ENCODE results near the gene RPTOR. TPM values are rescaled to one million over a fixed set of nuclear protein-coding genes. Genes with fewer than 3 reads are reported as not detected.
"Not testable (repeated sequence)": the region's sequence is repeated elsewhere in the genome, so short reads cannot be mapped to it uniquely, and the experiment has no call there.

Gene RPTOR
- total RNA-seq, 1 experiment from 2014 or later, result 25.1 TPM

DNA sequence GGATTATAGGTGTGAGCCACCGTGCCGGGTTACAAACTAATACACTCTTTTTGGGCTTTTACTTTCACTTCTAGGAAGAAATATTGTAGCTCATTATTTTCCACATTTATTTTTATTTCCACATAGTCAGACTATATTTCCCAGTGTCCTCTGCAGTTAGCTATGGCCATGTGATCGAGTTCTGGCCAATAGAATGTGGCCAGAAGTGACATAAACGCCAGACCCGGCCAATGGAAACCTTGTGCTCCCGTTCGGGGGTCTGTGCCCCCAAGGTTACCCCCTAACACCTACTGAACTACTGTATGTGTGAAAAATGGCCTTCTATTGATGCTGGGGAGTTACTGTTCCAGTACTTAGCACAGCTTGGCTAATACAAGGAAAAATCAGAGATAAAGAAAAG, 13.2 kb upstream of the RPTOR start:
- WGBS (ENCODE audit: extremely low coverage, insufficient read length, low lambda C conversion rate), result no CpG with 5 or more reads among the region's 7 CpGs
- H3K9me3 ChIP-seq (ENCODE audit: control insufficient read depth, low read depth, low read length), result no peaks in the 10 kb centered on the region
- no peaks in the 10 kb centered on the region; a peak in 1 of 5 replicates for H3K9me3 Mint-ChIP-seq
- H4K20me1 ChIP-seq (ENCODE audit: control insufficient read depth, insufficient read depth, insufficient read length), result no peaks in the 10 kb centered on the region
- no peak overlapping the region for H2BK120ac ChIP-seq (ENCODE audit: low read depth, low read length, poor library complexity, severe bottlenecking)
- H3T11ph ChIP-seq (ENCODE audit: low read length), result no peak overlapping the region
- H4K5ac ChIP-seq (ENCODE audit: insufficient read length, low read depth, low read length), result no peak overlapping the region
- H3K14ac ChIP-seq (ENCODE audit: insufficient read depth, low read length), result no peak overlapping the region
- H3K36me3 Mint-ChIP-seq (ENCODE audit: insufficient read depth in 1 of 3, low read depth in 3 of 3), result no peaks in the 10 kb centered on the region; a peak in 1 of 7 replicates
- peaks cover 9 to 18% of the 10 kb centered on the region in 2 experiments for H3K4me1 Mint-ChIP-seq
- no peak overlapping the region for H4K91ac ChIP-seq (ENCODE audit: insufficient read length, low read depth, low read length)
- H3K18ac ChIP-seq (ENCODE audit: insufficient read length, low read depth, low read length), result no peak overlapping the region
- no peak overlapping the region for H3K4ac ChIP-seq (ENCODE audit: low read depth, low read length)
- no peak overlapping the region for H3K56ac ChIP-seq (ENCODE audit: insufficient read length, low read depth, low read length)
- H3K4me3 Mint-ChIP-seq, result no peak overlapping the region
- H2BK5ac ChIP-seq (ENCODE audit: insufficient read length, low read length), result no peak overlapping the region
- no peak overlapping the region for H2AK5ac ChIP-seq (ENCODE audit: insufficient read length, low read length)
- no peak overlapping the region for H2BK15ac ChIP-seq (ENCODE audit: low read depth, low read length)
- no peaks in the 10 kb centered on the region for H3K79me1 ChIP-seq (ENCODE audit: insufficient read depth, low read depth, low read length, poor library complexity, severe bottlenecking)
- no peak overlapping the region for H2BK12ac ChIP-seq (ENCODE audit: insufficient read length, low read depth, low read length)
- H3K4me2 ChIP-seq (ENCODE audit: insufficient read depth, insufficient read length, low read length), result no peak overlapping the region
- no peaks in the 10 kb centered on the region for H3K27me3 ChIP-seq (ENCODE audit: insufficient read depth, low read length)
- H3K23me2 ChIP-seq (ENCODE audit: insufficient read length, low read depth, low read length, poor library complexity, severe bottlenecking), result no peaks in the 10 kb centered on the region
- H3K27ac Mint-ChIP-seq, result no peak overlapping the region
- H3K9ac ChIP-seq (ENCODE audit: extremely low read depth, insufficient read length, low read length), result no peak overlapping the region
- H2BK20ac ChIP-seq (ENCODE audit: low read depth, low read length, poor library complexity, severe bottlenecking), result no peak overlapping the region
- no peak for DNase-seq
- peaks cover 3% of the 10 kb centered on the region; the same call in 1 of the 2 replicates for H3K4me1 ChIP-seq (ENCODE audit: insufficient read depth, low read length)
- H3K23ac ChIP-seq (ENCODE audit: insufficient read length, low read depth, low read length), result no peak overlapping the region
- H3K79me2 ChIP-seq (ENCODE audit: insufficient read depth, low read length), result no peaks in the 10 kb centered on the region
- peaks cover 54% of the 10 kb centered on the region for H3K27me3 Mint-ChIP-seq (ENCODE audit: low read depth)
- no peak overlapping the region for H4K8ac ChIP-seq (replicated peaks; ENCODE audit: insufficient read length, low read depth, low read length)
- no peak overlapping the region for H3K27ac ChIP-seq (ENCODE audit: insufficient read length, low read depth, low read length)
- TF ChIP-seq, protein P1, sequence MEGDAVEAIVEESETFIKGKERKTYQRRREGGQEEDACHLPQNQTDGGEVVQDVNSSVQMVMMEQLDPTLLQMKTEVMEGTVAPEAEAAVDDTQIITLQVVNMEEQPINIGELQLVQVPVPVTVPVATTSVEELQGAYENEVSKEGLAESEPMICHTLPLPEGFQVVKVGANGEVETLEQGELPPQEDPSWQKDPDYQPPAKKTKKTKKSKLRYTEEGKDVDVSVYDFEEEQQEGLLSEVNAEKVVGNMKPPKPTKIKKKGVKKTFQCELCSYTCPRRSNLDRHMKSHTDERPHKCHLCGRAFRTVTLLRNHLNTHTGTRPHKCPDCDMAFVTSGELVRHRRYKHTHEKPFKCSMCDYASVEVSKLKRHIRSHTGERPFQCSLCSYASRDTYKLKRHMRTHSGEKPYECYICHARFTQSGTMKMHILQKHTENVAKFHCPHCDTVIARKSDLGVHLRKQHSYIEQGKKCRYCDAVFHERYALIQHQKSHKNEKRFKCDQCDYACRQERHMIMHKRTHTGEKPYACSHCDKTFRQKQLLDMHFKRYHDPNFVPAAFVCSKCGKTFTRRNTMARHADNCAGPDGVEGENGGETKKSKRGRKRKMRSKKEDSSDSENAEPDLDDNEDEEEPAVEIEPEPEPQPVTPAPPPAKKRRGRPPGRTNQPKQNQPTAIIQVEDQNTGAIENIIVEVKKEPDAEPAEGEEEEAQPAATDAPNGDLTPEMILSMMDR (conservative IDR thresholded peaks at IDR 0.05), result no peak
- H2AFZ ChIP-seq (ENCODE audit: low read length), result no peak overlapping the region

DNA sequence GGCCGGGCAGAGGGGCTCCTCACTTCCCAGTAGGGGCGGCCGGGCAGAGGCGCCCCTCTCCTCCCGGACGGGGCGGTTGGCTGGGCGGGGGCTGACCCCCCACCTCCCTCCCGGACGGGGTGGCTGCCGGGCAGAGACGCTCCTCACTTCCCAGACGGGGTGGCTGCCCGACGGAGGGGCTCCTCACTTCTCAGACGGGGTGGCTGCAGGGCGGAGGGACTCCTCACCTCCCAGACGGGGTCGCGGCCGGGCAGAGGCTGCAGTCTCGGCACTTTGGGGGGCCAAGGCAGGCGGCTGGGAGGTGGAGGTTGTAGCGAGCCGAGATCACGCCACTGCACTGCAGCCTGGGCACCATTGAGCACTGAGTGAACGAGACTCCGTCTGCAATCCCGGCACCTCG, 7.3 kb upstream of the RPTOR start:
- not testable (repeated sequence) for H4K8ac ChIP-seq (replicated peaks; ENCODE audit: insufficient read length, low read depth, low read length); H4K20me1 ChIP-seq (ENCODE audit: control insufficient read depth, insufficient read depth, insufficient read length); H2BK120ac ChIP-seq (ENCODE audit: low read depth, low read length, poor library complexity, severe bottlenecking); H3K27ac ChIP-seq (ENCODE audit: insufficient read length, low read depth, low read length); DNase-seq; H2AFZ ChIP-seq (ENCODE audit: low read length); H3K27me3 ChIP-seq (ENCODE audit: insufficient read depth, low read length); H2BK20ac ChIP-seq (ENCODE audit: low read depth, low read length, poor library complexity, severe bottlenecking); H3K18ac ChIP-seq (ENCODE audit: insufficient read length, low read depth, low read length); H3K56ac ChIP-seq (ENCODE audit: insufficient read length, low read depth, low read length); H4K5ac ChIP-seq (ENCODE audit: insufficient read length, low read depth, low read length); H3K9ac ChIP-seq (ENCODE audit: extremely low read depth, insufficient read length, low read length); H3K23ac ChIP-seq (ENCODE audit: insufficient read length, low read depth, low read length); H3K9me3 Mint-ChIP-seq; H3K36me3 Mint-ChIP-seq (ENCODE audit: insufficient read depth in 1 of 3, low read depth in 3 of 3); H2AK5ac ChIP-seq (ENCODE audit: insufficient read length, low read length); H3K79me1 ChIP-seq (ENCODE audit: insufficient read depth, low read depth, low read length, poor library complexity, severe bottlenecking); H2BK12ac ChIP-seq (ENCODE audit: insufficient read length, low read depth, low read length); H3K23me2 ChIP-seq (ENCODE audit: insufficient read length, low read depth, low read length, poor library complexity, severe bottlenecking); H3K4ac ChIP-seq (ENCODE audit: low read depth, low read length); H2BK15ac ChIP-seq (ENCODE audit: low read depth, low read length); H3K4me1 ChIP-seq (ENCODE audit: insufficient read depth, low read length); H2BK5ac ChIP-seq (ENCODE audit: insufficient read length, low read length); H3K4me2 ChIP-seq (ENCODE audit: insufficient read depth, insufficient read length, low read length); H3K4me3 Mint-ChIP-seq; H4K91ac ChIP-seq (ENCODE audit: insufficient read length, low read depth, low read length); H3K79me2 ChIP-seq (ENCODE audit: insufficient read depth, low read length); H3K4me1 Mint-ChIP-seq; H3K27ac Mint-ChIP-seq; H3T11ph ChIP-seq (ENCODE audit: low read length); H3K9me3 ChIP-seq (ENCODE audit: control insufficient read depth, low read depth, low read length); H3K14ac ChIP-seq (ENCODE audit: insufficient read depth, low read length)
- no CpG with 5 or more reads among the region's 30 CpGs for WGBS (ENCODE audit: extremely low coverage, insufficient read length, low lambda C conversion rate)
- H3K27me3 Mint-ChIP-seq (ENCODE audit: low read depth), result peaks cover 44% of the 10 kb centered on the region

All from H9 (cell line).